ENCODE results near the gene COMMD9. TPM values are rescaled to one million over a fixed set of nuclear protein-coding genes. Genes with fewer than 3 reads are reported as not detected.

The COMMD9 gene
- total and polyA plus RNA-seq, 2 of the 4 experiments (the other 2 are of a cell fraction), result 50.7 to 58.3 TPM

GRCh38 chr11:36249246-36249645 is 40.0 kb downstream of the COMMD9 start:
- Histone ChIP-seq H3K27me3 (ENCODE audit: control insufficient read depth, insufficient read depth, low read length) (peaks cover 18% of the 10 kb centered on the region), H3K23ac (ENCODE audit: low read depth, low read length) (no peak overlapping the region), H2BK5ac (ENCODE audit: low read depth, low read length, poor library complexity, severe bottlenecking) (no peak overlapping the region), H3K79me1 (ENCODE audit: low read depth in 1 of 2, low read length in 2 of 2) (no peaks in the 10 kb centered on the region), H3K9me1 (ENCODE audit: insufficient read depth, low read length) (no peaks in the 10 kb centered on the region), H2AFZ (replicated peaks; ENCODE audit: low read length, poor library complexity) (no peak overlapping the region), H3K27ac (ENCODE audit: insufficient read depth, low read length) (no peak overlapping the region), H3K9ac (ENCODE audit: low read depth, low read length) (no peak overlapping the region), H2BK20ac (ENCODE audit: low read depth, low read length) (no peak overlapping the region), H2BK120ac (ENCODE audit: low read depth, low read length) (no peak overlapping the region), H4K5ac (ENCODE audit: low read depth, low read length) (no peak overlapping the region), H3K18ac (ENCODE audit: low read depth, low read length) (no peak overlapping the region), H3K9me3 (ENCODE audit: control insufficient read depth, insufficient read depth, low read length) (peaks cover 4% of the 10 kb centered on the region), H3K4ac (ENCODE audit: low read depth, low read length) (no peak overlapping the region), H4K91ac (ENCODE audit: insufficient read depth, low read depth, low read length) (no peak overlapping the region), H3K4me3 (ENCODE audit: insufficient read depth, low read depth, low read length) (no peak overlapping the region), H2BK15ac (ENCODE audit: low read depth, low read length) (no peak overlapping the region), H3K4me1 (ENCODE audit: control insufficient read depth, insufficient read depth, low read length) (no peaks in the 10 kb centered on the region), H3K4me2 (ENCODE audit: low read depth, low read length) (no peak overlapping the region; the same call in 1 of the 2 replicates), H3K36me3 (ENCODE audit: control insufficient read depth, insufficient read depth, low read length) (no peaks in the 10 kb centered on the region), H2AK9ac (replicated peaks; ENCODE audit: low read depth, low read length, poor library complexity) (no peak overlapping the region), H3K56ac (ENCODE audit: extremely low read depth, insufficient read depth, low read length) (no peak overlapping the region), H3K14ac (replicated peaks; ENCODE audit: low read depth, low read length) (no peak overlapping the region), H4K8ac (ENCODE audit: low read depth in 2 of 2, low read length in 2 of 2) (no peak overlapping the region), H4K20me1 (ENCODE audit: insufficient read depth, low read length) (no peaks in the 10 kb centered on the region), H2AK5ac (ENCODE audit: low read depth, low read length) (no peak overlapping the region)
- ChIA-PET CTCF (interaction anchor here (0.8 to 1.6 kb wide), 6 partner anchors 10 to 427 kb away, joined by 3 to 8 read pairs (median 4); no protein-coding TSS in a partner anchor), POLR2A (ENCODE audit: unreplicated experiment) (no interaction called here)
- dilution Hi-C loops (cut with HindIII; ENCODE audit: low sequenced_read_pairs, unreplicated experiment), result no loop called here
- ATAC-seq (ENCODE audit: low read depth) (peak; percentile 96), DNase-seq (peak; percentile 91)
- no TSS peak for BruUV-seq (replicated peaks)
- in situ Hi-C loops (cut with MboI; ENCODE audit: low sequenced_read_pairs), result no loop called here
- intact Hi-C loops (cut with micrococcal nuclease), result no loop called here
- peak; percentile 20 for TF ChIP-seq RCOR1 (IDR thresholded peaks at IDR 0.05; ENCODE audit: insufficient replicate concordance, low read length)
- TF ChIP-seq FOS (IDR thresholded peaks at IDR 0.05; ENCODE audit: low read depth, low read length), result peak; percentile 33; the same call in 1 of the 2 replicates
- no peak for TF ChIP-seq USF2 (IDR thresholded peaks at IDR 0.05; ENCODE audit: low read depth, low read length)
- no peak for TF ChIP-seq MAZ (IDR thresholded peaks at IDR 0.05; ENCODE audit: borderline replicate concordance, low read depth, low read length)
- peak; percentile 34; the same call in 1 of the 2 replicates for TF ChIP-seq CEBPB (IDR thresholded peaks at IDR 0.05; ENCODE audit: low read depth, low read length)
- 0 out of 2 replicates have a peak, but pooled peaks have one; percentile 13 for TF ChIP-seq MAFK (IDR thresholded peaks at IDR 0.05; ENCODE audit: low read depth, low read length)
- peak; percentile 85 for TF ChIP-seq MXI1 (IDR thresholded peaks at IDR 0.05; ENCODE audit: borderline replicate concordance, low read depth, low read length)
- TF ChIP-seq BHLHE40 (IDR thresholded peaks at IDR 0.05; ENCODE audit: low read depth, low read length), result peak; percentile 70; the same call in 1 of the 2 replicates
- no peak for TF ChIP-seq CTCF (conservative IDR thresholded peaks at IDR 0.05; ENCODE audit: low read depth, low read length)
- no CpG with 5 or more reads among the region's 2 CpGs for WGBS, 2 experiments (ENCODE audit: extremely low coverage in 2 of 2, insufficient read length in 1 of 2)
